ENCODE data around the gene TSPAN5.

Gene TSPAN5

DNA sequence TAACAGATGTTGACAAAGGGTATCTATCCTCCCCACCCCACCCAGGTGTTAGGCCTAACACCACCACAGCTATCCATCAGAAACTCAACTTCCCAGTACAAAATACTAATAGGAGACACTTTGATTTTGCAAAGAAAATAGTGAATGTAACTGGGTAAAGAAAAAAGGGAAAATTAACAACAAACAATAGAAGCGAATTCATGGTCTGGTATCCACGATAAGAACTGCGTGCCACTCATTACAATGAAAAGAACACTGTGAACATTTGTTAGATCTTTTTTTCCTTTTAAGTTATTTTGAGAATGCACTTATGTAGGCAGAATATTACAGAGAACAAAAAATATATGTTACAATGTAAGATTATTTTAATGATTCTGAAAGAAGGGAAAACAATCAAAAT, 12.0 kb downstream of the TSPAN5 start:
- DNase-seq (ENCODE audit: extremely low read depth in 1 of 2, low read depth in 1 of 2), result no peak

- DNase-seq (ENCODE audit: extremely low read depth in 1 of 2, low read depth in 1 of 2), result no peak
Observed at GRCh38 chr4:98645527-98645926, 12.9 kb downstream of the TSPAN5 start.

DNA sequence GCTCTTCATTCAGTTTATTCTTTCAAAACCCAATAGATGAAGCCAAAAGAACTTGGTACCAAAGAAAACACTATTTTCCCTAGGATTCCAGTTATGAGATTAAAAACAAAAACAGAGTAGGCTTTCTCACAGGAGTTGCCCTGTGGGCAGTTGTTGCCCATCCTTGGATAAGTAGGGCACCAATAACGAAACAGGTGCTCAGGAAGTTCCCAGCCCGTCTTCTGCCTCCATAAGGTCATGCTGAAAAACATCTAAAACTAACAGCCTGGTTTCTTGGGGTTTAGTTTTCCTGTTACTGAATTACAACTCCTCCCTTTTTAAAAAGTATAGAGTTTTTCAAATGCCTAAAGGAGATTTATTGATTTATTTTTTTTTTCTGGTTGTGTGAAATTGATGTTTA, 14.7 kb downstream of the TSPAN5 start:
- DNase-seq (ENCODE audit: extremely low read depth in 1 of 2, low read depth in 1 of 2), result no peak

DNA sequence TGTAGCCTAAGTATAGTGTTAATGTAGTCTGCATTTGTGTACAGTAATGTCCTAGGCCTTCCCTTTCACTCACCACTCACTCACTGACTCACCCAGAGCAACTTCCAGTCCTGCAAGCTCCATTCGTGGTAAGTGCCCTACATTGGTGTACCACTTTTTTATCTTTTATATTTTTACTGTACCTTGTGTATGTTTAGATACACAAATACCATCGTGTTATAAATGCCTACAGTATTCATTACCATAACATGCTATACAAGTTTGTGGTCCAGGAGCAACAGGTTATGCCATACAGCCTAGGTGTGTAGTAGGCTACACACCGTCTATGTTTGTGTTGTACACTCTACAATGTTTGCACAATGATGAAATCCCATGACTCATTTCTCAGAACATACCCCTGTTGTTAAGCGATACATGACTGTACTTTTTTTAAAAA, 15.4 kb downstream of the TSPAN5 start:
- DNase-seq (ENCODE audit: extremely low read depth in 1 of 2, low read depth in 1 of 2), result no peak

GRCh38 chr4:98641906-98642668, 16.3 kb downstream of the TSPAN5 start:
- DNase-seq (ENCODE audit: extremely low read depth in 1 of 2, low read depth in 1 of 2), result no peak

GRCh38 chr4:98641376-98641775, 17.0 kb downstream of the TSPAN5 start:
- no peak for DNase-seq (ENCODE audit: extremely low read depth in 1 of 2, low read depth in 1 of 2)

- DNase-seq (ENCODE audit: extremely low read depth in 1 of 2, low read depth in 1 of 2), result no peak
Observed at GRCh38 chr4:98639523-98639922, 18.9 kb downstream of the TSPAN5 start.

- no peak for DNase-seq (ENCODE audit: extremely low read depth in 1 of 2, low read depth in 1 of 2)
Observed at GRCh38 chr4:98639108-98639507, 19.3 kb downstream of the TSPAN5 start.

GRCh38 chr4:98638661-98639060, 19.8 kb downstream of the TSPAN5 start:
- DNase-seq (ENCODE audit: extremely low read depth in 1 of 2, low read depth in 1 of 2), result no peak

- DNase-seq (ENCODE audit: extremely low read depth in 1 of 2, low read depth in 1 of 2), result no peak
Observed at GRCh38 chr4:98634061-98634460, 24.4 kb downstream of the TSPAN5 start.

DNA sequence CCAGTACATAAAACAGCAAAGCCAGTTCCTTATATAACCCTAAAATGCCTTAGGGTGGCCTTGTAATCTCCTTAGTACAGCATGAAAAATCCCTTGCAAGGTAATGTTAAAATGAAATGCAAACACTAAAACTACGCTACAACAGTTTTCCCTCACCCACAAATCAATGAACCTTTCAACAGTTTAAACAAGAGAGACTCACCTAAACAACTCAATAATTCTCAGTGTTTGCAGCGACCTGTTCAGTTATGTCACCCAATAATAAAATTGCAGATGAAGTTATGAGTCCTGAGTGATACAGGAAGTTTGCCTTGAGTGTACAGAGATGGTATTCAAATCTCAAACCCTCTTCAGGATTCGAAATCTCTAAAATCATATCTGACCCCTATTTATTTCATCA, 25.3 kb downstream of the TSPAN5 start:
- no peak for DNase-seq (ENCODE audit: extremely low read depth in 1 of 2, low read depth in 1 of 2)

- no peak for DNase-seq (ENCODE audit: extremely low read depth in 1 of 2, low read depth in 1 of 2)
Observed at GRCh38 chr4:98632258-98632657, 26.2 kb downstream of the TSPAN5 start.

- no peak for DNase-seq (ENCODE audit: extremely low read depth in 1 of 2, low read depth in 1 of 2)
Observed at GRCh38 chr4:98631506-98631905, 26.9 kb downstream of the TSPAN5 start.

- DNase-seq (ENCODE audit: extremely low read depth in 1 of 2, low read depth in 1 of 2), result no peak
Observed at GRCh38 chr4:98630737-98631454, 27.5 kb downstream of the TSPAN5 start.

DNA sequence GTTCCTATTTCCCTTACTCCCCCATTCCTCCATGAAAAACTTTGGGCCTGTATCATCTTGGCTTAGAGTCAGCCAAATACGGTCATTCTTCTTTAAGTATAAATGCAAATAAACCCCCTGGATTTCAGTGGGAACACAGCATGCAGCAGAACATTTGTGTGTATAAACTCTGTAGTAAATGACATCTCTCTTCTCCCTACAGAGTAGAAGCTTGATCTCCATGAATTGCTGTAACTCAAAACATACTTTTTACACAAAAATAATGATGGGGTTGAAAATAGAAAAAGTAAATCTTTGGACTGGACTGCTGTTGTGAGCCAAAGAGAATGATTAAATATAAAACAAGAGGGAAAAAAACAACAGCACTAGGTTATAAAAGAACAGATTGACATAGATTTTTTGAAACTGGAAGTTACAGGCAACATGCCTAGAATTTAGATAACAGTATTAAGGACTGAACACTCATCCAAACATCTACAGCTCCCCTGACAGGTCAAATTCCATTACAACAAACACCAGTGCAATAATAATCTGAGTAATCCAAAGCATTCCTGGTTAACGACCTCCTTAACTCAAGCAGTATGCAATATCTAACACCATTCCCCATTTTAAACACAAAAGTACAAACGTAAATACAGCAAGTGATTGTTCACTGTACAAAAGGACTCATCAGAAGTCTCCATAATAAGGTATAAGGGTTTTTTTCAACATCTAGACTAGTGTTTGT, 30.7 kb downstream of the TSPAN5 start:
- no peak for DNase-seq (ENCODE audit: extremely low read depth in 1 of 2, low read depth in 1 of 2)

DNA sequence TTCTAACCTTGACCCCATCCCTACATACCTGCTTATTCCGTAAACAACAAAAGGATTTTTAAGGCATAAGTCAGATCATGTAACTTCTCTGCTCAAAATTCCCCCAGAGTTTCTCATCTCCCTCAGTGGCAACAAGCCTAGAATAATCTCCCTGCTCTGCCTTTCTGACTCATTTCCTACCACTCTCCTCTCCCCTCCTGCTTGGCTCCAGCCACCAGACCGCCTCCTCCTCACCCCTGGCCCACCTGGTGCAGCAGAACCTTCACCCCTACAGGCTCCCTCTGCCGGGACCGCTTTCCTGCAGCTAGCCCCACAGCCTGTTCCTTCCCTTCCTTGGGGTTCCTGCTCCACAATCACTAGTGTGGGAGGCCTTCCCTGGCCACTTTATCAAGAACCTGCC, 32.1 kb downstream of the TSPAN5 start:
- no peak for DNase-seq (ENCODE audit: extremely low read depth in 1 of 2, low read depth in 1 of 2)

DNA sequence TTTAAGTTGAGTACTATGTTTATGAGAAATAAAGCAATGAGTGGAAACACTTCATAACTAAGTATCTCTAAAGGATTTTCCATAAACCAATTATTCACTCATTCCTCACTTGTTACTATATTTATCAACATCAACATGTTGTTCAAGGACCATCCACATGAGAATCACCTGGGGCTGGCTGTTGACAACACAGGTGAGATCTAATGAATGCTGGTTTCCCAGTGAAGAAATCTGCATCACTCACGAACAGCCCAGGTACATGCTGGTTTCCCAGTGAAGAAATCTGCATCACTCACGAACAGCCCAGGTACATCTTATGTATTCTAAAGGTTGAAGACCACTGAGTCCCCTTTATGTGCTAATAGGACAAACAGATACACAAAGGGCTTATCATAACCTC, 32.5 kb downstream of the TSPAN5 start:
- DNase-seq (ENCODE audit: extremely low read depth in 1 of 2, low read depth in 1 of 2), result no peak

- no peak for DNase-seq (ENCODE audit: extremely low read depth in 1 of 2, low read depth in 1 of 2)
Observed at GRCh38 chr4:98625399-98625798, 33.0 kb downstream of the TSPAN5 start.

- no peak for DNase-seq (ENCODE audit: extremely low read depth in 1 of 2, low read depth in 1 of 2)
Observed at GRCh38 chr4:98624642-98625041, 33.8 kb downstream of the TSPAN5 start.

- no peak for DNase-seq (ENCODE audit: extremely low read depth in 1 of 2, low read depth in 1 of 2)
Observed at GRCh38 chr4:98624144-98624543, 34.3 kb downstream of the TSPAN5 start.

GRCh38 chr4:98623126-98623802, 35.1 kb downstream of the TSPAN5 start:
- no peak for DNase-seq (ENCODE audit: extremely low read depth in 1 of 2, low read depth in 1 of 2)
